ENCODE measurements around the gene ZNF85.
"Not testable (repeated sequence)": the region's sequence is repeated elsewhere in the genome, so short reads cannot be mapped to it uniquely, and the experiment has no call there.

Gene ZNF85
- 5.2 to 8.5 (median 6.5) reads per million in 4 donors for total RNA-seq

GRCh38 chr19:20923077-20923871, at the start of gene ZNF85:
Gene ZNF85, plus strand, starts transcription at chr19:20923251. Its CDS starts 150 bp downstream, at chr19:20923401.
- DNase-seq: peak; percentile 71 to 94 (median 82)

DNA sequence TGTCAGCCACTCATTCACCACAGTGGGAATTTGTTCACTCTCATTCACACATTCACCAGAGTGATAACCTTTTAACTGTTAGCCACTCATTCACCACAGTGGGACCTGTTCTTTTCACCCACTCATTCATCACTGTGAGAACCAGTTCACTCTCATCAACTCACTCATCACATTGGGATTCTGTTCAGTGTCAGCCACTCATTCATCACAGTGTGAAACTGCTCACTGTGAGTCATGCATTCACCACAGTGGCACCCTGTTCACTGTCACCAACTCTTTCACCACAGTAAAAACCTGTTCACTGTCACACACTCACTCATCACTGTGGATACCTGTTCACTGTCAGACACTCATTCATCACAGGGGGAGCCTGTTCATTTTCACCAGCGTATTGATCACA, 43.5 kb upstream of the ZNF85 start:
- no peak for DNase-seq

DNA sequence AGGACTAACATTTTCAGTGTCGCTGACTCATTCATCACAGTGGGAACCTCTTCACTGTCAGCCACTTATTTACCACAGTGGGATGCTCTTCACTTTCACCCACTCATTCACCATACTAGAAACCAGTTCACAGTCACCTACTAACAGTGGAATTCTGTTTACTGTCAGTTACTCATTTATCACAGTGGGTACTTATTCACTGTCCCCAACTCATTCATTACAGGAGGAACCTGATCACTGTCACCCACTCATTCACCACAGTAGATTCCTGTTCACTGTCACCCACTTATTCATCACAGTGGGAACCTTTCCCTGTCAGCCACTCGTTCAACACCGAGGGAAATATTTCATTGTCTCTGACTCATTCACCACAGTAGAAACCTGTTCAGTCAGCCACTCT, 10.1 kb upstream of the ZNF85 start:
- DNase-seq: no peak

GRCh38 chr19:20925481-20925880, 2.4 kb downstream of the ZNF85 start:
- DNase-seq: no peak

DNA sequence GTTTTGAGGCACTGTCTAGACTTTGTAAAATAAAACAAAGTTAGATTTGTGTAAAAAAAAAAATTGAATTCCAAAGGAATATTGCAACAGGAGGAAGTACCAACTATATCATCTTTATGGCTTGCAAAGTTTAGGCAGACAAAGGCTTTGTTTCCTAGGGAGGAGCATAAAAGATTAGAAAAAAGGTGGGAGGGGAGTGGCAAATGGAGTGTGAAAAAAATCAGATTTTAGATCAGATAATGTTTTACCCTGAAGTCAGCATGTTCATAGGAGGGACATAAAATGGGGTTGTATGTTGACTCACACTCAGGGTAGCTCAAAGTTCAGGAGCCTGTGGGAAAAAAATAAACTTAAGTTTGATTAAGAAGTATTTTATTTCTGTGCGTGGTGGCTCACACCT, 3.7 kb downstream of the ZNF85 start:
- no peak for DNase-seq

DNA sequence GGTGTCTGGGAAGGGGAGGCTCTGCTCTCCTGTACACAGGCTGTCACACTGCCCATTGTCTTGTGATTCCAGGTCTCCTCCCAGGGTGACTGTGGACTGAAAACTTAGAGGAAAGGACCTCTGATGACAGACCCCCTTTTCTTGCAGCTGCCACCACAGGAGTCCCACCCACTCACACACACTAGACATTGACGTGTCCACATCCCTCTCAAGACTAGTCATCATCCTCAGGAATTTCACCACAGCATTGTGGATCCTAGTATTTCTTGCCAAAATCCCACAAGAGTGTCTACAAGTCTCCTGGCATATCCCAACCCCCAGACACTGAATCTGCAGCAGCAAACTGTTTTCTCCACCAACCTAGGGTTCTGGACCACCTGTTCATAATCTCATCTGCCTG, 5.3 kb downstream of the ZNF85 start:
- DNase-seq: no peak

- DNase-seq: not testable (repeated sequence)
Observed at GRCh38 chr19:20936322-20936947, 13.4 kb downstream of the ZNF85 start.

DNA sequence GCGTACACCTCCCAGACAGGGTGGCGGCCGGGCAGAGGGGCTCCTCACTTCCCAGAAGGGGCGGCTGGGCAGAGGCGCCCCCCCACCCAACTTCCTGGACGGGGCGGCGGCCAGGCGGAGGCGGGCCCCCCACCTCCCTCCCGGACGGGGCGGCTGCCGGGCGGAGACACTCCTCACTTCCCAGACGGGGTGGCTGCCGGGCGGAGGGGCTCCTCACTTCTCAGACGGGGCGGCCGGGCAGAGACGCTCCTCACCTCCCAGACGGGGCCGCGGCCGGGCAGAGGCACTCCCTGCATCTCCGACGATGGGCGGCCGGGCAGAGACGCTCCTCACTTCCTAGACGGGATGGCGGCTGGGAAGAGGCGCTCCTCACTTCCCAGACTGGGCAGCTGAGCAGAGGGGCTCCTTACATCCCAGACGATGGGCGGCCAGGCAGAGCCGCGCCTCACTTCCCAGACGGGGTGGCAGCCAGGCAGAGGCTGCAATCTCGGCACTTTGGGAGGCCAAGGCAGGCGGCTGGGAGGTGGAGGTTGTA, 29.6 kb downstream of the ZNF85 start:
- not testable (repeated sequence) for DNase-seq

GRCh38 chr19:20964798-20965197, 41.7 kb downstream of the ZNF85 start:
- no peak for DNase-seq

- no peak for DNase-seq
Observed at GRCh38 chr19:20968092-20968491, 45.0 kb downstream of the ZNF85 start.

- DNase-seq: no peak
Observed at GRCh38 chr19:20969498-20969897, 46.4 kb downstream of the ZNF85 start.

DNA sequence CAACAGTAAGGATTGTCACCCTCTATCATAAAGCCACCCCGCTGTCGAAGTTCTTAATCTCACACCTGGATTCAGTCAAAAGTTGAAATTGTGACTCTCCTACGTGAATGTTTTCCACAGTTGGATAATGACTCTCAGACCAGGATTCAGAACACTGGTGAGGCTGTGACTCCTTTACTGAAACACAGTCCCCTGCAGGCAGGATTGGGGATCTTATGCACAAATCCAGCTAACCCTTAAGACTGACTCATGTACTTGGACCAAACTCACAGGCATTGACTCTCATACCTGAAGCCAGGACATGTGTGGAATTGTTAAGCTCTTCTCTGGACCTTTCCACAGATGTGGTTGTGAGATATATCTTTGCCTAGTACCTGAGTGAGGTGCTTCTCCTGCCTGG, 46.8 kb downstream of the ZNF85 start:
- DNase-seq: no peak

GRCh38 chr19:20992788-20993187, 69.7 kb downstream of the ZNF85 start:
- DNase-seq: not testable (repeated sequence)

DNA sequence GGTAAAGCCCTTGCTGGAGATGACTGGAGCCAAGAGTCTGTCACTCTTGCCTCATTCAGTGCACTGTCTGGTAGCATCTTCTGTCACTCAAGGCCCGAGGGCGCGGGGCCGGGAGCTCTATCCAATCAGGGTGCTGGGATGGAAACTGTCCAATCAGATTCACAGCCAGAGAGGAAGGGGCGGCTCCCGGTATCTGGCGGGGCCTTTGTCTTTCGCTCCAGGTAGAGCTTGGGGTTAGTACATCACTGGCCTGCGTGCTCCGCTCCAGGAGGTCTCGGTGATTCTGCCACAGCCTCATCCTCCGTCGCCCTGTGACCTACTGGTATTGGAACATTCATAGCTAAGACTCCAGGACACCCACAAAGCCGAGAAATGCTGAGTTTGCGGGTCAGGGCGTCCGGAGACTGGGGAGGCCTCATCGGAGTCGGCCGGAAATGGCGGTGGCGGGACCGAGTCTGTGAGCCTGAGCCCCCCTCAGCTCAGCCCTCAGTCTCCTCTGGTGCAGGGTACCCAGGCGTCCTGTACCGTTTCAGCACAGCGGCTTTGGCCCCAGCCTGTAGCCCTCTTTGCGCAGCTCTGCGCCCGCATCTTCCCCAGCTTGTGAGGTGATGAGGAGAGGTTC, 76.8 kb downstream of the ZNF85 start:
- peak; percentile 68 to 92 (median 78) for DNase-seq

Measured in T-helper 1 cell (primary cell).